HG02623 (cell line): ENCODE results near the gene SOX5.

Experiments used
- ATAC-seq: cut with Tn5 transposase; IDR thresholded peaks from one replicate; pipeline ENCODE4 v1.9.1; 2021; ENCODE audit warnings: moderate library complexity; ENCODE audit not compliant: unreplicated experiment

Gene SOX5

DNA sequence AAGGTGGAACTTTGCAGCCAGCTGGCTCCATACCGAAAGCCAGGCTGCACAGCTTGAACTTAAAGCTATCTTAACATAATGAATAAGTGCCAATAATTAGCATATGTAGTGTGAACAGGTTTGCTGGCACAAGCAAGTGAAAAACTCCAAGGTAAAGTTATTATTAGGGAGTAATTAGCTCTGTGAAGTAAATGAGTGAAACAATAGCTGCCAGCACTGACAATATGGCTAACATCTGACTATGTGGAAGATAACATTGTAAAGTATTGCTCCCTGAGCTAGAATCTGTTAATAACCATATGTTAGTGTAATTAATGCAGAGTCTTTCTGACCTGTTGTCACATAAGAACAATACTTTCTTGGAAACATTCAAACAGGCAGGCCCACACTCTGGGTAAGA, 246.4 kb downstream of the SOX5 start:
- no peak for ATAC-seq

DNA sequence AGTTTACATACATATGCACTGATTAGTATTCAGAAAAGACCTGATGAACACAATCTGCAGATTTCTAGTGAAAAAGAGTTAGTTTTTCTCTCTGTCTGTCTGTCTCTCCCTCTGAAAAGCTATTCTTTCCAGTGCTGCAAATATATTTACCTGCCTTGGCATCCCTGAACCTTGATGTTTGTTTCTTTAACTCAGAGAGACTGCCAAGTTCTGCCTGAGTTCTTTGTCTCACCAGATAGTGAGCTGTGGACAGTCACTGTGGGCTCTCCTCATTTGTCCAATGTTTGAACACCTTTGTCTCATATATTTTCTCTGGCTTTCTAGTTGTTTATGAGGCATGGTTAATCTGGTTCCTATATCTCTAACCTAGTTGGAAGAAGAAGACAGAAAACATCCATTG, 250.4 kb downstream of the SOX5 start:
- ATAC-seq: no peak

DNA sequence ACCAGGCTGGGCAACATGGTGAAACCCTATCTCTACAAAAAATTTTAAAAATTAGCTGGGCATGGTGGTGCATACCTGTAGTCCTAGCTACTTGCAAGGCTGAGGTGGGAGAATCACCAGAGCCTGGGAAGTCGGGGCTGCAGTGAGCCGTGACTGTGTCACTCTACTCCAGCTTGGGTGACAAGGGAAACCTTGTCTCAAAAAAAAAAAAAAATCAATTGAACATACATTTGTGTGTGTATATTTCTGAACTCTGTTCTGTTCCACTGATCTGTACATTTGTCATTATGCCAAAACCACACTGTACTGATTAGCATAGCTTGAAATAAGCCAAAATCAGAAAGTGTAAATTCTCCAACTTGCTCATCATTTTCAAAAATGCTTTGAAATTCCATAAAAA, 254.6 kb downstream of the SOX5 start:
- ATAC-seq: no peak

DNA sequence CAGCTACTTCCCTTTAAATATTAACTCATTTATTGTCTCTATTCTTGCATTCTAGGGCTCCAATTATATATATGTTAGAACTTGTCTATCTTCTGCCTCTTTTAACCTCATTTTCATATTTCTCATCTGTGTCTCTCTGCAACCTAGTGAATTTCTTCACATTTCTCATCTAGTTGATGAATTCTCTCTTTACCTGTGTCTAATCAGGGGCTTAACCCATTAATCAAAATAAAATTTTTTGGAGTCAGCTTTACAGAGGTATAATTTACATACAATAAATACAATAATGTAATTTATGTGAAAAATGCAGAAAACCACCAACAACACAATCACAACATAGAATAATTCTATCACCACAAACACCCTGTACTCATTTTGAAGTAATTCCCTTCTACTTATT, 255.2 kb downstream of the SOX5 start:
- no peak for ATAC-seq

DNA sequence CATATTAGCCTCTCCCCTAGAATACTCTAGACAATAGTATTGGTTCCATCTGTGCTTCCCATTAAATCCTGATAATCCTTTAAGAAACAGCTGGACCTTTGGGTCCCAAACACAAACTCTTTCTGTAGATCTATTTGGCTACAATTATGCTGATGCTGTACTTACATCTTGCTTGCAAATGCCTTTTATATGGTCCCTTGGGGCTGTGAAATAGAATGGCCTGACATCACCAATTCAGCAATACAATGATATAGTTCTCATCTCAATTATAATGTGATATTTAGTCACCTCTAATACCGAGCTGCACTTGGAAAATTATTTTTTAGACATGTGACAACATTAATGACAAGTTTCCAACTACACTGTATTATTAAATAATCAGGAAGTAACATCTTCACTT, 261.5 kb downstream of the SOX5 start:
- no peak for ATAC-seq

DNA sequence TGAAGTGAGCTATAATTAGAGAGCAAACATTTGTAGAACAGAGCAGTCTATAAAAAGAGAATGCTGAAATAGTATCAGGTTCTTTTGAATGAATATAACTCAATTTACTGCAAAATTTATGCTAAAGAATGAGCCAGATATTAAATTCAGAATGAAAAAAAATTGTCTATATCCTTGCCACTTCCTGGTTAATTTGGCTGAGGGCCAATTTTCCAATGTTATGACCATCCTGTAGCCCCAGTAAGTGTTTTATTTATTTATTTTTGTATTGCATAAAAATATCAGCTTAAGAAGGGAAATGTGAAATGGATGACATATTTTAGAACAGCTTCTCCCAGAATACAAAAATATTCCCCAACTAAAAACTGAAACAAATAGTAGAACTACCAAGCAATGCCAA, 263.4 kb downstream of the SOX5 start:
- no peak for ATAC-seq

DNA sequence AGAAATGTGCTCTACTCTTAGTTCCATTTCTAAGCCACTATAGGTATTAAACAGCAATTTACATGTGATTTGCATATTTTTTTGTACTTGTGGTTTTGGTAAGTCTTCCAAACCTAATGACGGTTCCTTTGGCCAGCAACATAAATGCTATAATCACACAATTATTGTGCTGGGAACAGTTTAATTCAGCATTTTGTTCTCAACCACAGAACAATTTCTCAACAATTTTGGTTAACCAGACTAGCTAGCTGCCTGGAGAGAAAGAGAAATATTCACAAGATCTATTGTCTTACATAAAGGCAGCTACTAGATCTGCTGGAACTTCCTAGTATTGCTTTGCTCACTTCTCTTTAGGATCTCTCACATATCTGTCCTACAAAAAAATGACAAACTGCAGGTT, 265.3 kb downstream of the SOX5 start:
- ATAC-seq: no peak

DNA sequence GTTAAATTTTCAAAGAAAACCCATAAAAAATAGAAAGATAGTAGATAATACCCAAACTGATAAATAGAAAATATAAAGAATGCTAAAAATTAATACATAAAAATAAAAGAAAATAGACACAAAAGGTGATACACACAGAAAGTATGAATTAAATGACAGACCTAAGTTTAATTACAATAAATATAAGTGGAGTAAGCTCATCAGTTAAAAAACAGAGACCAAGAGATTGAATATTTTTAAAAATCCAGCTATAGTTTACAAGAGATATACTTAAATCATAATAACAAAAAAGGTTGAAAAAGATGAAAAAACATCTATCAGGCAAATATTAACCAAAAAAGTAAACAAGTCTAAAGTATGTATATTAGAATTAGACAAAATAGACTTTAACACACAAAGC, 268.2 kb downstream of the SOX5 start:
- ATAC-seq: no peak

DNA sequence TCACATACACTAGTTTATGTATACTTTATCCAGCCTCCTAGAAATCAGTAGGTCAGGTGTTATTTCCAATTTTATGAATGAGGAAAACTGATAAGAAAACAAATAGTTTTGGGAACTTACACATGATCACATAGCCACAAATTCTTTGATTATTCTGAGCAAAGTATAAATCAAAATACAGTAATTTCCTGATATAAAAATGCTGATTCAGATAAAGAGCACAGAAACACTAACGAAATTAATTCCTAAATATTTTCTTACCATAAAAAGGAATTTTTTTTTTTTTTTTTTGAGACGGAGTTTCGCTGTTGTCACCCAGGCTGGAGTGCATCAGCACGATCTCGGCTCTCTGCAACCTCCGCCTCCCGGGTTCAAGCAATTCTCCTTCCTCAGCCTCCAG, 275.4 kb downstream of the SOX5 start:
- ATAC-seq: no peak

DNA sequence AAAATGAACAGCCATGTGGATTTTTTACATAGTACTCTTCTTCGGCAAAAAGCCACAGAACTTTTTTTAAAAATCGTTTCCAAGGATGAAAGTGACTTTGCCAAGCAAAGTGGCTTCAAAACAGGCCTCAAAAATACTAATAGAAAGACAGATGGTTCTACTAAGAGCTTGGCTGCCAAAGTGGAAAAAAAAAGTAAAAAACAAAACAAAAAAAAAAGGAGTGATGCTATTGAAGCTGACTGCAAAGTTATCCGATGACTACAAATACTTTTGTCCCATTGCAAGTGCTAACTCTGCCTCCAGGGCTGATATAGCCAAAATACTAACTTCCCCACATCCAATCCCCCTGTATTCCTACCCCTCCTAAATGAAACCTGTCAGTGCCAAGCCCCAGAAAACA, 277.6 kb downstream of the SOX5 start:
- ATAC-seq: no peak

DNA sequence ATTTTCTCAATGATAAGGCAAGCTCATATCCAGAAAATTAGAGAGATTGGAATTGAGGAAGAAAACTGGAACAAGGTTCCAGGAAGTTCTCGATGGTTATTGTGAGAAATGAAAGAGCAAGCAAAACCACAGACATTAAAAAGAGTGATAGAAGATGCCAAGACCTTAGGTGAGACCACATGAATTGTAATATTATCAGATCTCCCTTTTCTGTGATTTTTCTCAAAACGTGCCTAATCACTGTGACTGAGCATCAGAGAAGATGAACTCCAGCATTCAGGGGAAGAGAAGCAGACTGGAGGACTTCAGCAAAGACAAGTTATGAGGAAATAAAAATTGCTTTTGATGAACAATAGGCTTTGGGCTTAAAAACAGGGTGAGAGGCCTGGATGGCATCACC, 278.8 kb downstream of the SOX5 start:
- ATAC-seq: no peak

DNA sequence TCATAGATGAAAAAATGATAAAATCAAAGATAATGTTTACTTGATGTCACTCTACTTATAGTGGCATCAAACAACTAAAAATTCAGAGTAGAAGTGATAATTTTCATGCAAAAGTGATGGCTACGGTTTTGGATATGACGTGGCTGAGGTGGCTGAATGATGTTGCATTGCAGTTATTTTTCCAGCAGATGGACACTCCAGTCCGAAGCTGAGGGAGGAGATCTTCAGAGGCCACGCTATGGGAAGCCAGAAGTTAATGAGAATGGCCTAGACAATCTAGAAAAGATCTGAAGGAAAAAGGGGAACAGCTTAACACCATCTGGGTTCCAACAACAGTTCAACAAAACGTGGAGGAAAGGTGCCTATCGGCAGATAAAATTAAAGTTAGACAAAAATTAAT, 279.8 kb downstream of the SOX5 start:
- no peak for ATAC-seq

DNA sequence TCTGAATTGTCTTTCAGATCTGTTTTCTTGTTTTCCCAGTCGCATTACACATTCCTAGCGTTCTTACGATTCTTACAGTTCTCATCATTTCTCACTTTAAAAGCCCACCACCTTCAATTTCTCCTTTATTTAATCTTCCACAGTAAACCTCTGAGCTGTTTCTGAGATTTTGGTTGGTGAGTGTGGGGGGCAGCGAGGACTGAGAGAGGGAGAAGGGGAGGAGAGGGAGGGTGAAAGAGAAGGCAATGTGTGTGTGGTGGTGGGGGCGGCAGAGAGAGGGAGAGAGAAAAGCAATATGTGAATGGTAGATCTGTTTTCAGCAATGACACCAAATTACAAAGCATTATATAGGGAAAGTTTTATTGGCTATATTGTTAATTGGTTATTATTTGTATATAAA, 282.6 kb downstream of the SOX5 start:
- ATAC-seq: no peak

DNA sequence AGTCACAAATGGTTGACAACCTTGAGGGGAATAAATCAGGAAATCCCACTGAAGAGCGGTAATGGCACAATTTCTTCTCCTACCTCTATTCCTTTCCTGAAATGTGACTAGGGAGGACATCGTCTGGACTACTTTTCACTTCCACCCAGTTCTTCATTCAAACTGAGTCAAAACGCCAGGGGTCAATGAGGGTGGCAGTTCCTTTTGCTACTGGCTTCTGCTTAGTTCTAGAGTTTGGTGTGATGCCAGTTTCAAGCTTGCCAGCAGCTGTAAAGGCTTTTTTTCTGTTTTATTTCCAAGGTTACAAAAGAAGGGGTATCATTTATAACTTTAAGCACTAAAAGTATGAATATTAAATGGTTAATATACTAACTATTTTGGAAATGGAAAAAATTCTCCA, 286.5 kb downstream of the SOX5 start:
- no peak for ATAC-seq

DNA sequence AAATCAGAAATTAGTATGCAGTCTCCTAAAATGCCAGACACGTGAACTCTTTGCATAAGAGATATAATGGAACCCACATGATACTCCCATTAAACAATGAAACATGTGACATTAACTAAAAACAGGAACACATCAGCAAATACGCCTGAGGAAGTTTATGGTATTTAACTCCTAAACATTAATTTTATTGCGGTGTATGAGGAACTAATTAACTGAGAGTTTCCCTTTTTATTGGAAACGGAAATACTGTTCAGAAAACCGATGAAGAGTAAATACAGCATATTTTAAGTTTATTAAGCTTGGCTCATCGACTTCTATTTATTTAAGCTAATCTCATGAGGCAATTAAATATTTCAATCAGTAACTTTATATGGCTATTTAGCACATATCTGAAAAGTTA, 290.3 kb downstream of the SOX5 start:
- no peak for ATAC-seq

DNA sequence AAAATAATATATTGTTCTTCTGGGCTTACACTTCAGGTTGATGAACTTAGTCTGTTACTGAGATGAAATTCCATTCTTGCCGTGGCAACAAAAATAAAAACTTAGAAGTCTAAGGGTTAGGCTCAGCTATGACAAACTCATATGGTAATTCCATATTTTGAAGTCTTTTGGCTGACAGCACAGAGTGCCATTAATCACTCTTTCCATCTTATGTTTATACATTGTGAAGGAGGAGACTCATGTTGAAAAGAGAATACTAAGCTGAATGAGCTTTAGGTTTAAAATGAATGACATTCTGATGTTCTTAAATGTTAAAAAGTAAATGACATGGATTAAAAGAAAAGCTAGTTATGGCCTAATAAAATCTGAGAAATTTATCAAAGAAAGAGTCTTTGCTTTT, 291.9 kb downstream of the SOX5 start:
- no peak for ATAC-seq

DNA sequence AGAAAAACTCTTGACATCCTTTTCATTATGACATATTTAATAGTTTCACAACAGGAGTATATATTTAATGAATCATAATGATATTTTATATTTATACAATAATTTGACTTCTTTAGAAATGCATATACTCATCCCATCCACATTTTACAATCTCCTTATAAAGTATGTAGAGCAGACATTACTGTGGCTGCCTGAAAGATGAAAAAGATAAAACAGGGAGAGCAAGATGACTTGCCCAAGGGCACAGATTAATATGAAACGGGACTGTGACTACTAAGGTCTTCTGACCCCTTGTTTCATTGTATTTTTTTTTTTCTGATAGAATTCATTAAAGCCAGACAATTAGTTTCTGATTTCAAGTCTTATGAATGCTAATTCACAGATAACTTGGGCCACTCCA, 293.6 kb downstream of the SOX5 start:
- ATAC-seq: no peak

DNA sequence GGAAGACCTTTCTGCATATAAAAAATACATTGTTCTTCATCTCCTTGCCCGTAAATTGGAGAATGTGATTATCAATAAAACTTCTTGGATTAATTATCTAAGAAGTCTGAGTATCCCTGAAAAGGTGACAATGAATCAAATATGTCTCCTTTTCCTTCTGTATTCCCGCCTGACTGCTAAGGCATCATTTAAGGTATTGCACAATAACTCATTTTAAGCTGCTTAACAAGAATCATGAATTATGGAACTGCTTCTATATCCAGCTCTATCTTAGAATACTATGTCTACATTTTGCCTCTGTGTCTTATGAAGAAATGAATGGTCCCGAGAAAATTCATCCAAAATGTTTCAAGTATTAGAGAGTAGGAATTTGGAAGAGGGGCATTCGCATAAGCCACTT, 294.4 kb downstream of the SOX5 start:
- no peak for ATAC-seq

DNA sequence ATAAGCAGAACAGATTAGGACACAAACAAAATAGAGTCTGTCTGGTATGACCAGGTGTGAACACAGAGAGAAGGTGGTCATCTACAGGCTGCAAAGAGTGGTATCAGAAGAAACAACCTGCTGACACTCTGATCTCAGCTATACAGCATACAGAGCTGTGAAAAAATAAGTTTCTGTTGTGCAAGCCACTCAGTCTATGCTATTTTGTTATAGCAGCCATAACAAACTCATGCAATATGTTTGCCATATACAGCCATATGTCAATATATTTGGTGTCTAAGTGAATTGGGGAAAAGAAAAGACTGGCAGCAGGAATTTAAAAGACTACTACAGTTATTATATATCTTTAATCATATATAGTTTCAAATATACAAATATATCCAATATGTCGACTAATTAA, 300.9 kb downstream of the SOX5 start:
- ATAC-seq: no peak

DNA sequence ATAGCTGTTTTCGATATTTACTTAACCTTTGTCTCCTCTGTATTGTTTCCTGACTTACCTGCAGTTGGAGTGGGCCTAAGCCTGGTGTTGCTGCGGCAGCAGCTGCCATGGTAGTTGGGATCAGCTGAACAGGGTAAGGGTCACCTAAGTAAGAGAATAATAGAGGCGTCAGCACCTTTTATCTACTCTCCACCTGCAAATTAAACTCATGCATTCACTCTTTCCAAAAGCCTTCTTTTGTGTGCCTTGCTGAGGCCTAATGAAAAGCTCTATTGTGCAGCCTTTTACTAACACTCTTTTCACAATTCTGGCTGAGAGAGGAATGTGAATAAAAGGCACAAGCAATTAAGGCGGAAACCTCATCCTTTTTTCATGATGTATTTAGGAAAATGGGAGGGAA, 308.7 kb downstream of the SOX5 start:
- ATAC-seq: no peak

DNA sequence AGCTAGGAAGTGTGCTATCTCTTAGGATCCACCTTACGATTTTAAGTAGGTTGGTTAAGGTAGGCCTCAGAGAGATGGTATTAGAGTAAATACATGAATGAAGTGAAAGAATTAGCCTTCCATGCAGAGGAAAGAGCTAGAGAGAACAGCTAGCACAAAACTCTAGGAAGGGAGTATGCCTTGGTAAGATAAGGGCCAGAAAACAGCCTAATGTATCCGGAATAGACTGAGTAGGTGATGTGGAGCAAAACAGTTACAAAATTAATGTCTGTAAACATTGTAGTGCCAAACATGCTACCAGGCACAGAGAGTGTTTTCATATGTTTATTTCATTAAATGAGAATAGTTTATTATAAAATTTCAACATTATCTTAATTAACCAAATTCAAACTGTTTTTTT, 315.1 kb downstream of the SOX5 start:
- no peak for ATAC-seq

DNA sequence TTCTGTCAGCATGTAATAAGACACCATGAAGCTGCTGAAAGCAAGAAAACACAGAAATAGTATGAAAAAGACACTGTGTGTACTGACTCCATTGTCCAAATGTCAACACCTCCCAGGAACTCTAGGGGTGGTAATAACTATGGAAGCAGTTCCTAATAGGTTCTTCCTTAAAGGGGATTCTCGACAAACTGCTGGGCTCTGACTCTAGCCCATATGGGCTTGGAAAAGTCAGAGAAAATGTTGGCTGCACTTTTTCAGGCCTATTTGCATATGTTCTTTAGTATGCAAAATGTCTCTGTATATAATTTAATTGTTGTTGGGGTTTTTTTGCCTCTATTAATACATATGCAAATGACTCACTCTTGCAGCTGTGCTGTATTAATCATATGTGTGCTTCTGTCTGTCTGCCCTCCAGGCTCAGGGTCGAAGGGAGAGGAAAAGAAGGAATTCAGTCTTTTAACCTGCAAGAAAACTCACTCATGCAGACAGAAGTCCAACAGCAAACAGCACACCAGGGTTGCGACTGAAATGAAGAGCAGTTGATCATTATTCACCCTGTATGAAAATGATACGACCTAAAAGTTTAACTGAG, 317.6 kb downstream of the SOX5 start:
- ATAC-seq: no peak

DNA sequence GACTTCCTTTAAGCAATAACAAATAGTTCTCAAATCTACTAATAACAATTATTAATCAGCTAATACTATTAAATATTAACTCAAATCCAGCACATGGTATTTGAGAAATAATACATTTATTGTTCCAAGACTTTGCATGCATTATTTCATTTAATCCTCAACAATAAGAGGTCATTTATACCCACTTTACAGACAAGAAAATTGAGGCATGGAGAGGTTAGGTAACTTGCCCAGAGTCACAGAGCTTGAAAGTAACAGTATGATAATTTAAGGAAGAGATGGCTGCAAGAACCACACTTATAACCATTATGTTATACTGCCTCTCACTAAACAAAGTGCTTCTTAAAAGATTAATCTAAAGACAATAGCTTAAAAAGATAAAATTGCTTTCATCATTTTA, 318.9 kb downstream of the SOX5 start:
- ATAC-seq: no peak

DNA sequence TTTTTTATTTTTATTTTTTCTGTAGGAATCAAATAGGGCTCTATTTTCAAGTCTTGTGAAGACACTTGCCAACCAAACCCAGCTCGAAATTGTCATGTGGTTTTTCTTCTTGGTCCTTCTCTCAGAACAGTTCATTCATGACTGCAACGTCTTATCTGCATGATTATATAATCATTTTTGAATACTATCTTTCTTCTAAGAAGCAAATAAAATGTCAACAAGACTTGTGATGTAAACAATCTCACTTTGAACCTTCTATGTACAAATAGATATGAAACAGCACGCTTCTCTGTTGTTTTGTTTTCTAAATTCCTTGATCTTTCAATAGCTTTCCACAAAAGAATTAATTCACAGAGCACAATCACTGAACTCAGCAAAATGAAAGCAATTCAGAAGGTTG, 320.7 kb downstream of the SOX5 start:
- ATAC-seq: no peak
